Stimulated activated CD4-positive, alpha-beta T cell treated with anti-CD3 and anti-CD28 coated beads, Interleukin-4, amount 100 ng/mL, for 4 hours (primary cell): ENCODE measurements around the gene SMAD4.
"Not testable (repeated sequence)": the region's sequence is repeated elsewhere in the genome, so short reads cannot be mapped to it uniquely, and the experiment has no call there.

Experiments
- DNase-seq, 2 experiments: peaks; one replicate each; pipeline ENCODE4 v3.0.0-alpha.2; 2020

The SMAD4 gene

DNA sequence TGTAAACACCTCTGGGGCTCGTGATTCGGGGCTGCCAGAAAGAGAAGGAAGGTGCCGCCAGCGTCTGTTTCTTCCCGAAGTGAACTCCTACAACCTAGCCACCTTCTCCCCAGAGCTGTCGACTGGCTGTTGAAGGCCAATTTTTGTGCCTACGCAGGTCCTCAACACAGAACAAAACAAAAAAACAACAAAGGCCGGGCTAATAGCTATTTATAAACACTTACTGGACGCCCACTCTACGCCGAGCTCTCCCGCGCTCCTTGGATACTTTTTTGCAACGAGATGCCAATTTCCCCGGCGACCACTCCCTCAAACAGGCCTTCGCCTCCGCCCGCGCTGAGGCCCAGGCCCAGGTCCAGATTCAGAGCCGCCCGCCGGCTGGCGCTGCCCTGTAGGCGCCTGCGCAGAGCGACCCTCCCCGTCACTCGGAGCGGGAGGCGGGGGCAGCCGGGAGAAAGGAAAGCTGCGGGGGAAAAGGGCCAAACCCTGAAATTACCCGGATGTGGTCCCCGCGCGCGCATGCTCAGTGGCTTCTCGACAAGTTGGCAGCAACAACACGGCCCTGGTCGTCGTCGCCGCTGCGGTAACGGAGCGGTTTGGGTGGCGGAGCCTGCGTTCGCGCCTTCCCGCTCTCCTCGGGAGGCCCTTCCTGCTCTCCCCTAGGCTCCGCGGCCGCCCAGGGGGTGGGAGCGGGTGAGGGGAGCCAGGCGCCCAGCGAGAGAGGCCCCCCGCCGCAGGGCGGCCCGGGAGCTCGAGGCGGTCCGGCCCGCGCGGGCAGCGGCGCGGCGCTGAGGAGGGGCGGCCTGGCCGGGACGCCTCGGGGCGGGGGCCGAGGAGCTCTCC lies at the start of gene SMAD4:
Gene SMAD4, plus strand, starts transcription at position 520 of the 843 bp plus-strand sequence. CDS start 16,834 bp downstream, outside the sequence.
- DNase-seq = peak; percentile 96 to 99

DNA sequence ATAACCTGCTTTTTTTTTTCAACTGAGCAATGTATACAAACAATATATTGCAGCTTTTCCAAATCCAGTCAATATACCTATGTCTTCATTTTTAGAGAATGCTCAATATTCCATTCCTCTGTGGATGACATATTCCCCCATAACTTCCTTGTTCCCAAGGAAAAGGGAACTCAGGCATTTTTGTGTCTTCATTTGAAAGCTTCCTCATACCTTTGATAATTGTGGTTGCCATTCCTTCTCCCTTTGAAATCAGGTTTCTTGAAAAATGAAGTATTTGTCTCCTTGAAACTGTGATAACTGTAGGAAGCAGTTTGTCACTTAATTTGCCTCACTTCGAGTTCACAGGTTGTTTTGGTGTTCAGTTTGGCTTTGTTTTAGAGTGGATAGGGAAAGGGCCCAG lies 48.6 kb upstream of the SMAD4 start:
- no peak for DNase-seq

DNA sequence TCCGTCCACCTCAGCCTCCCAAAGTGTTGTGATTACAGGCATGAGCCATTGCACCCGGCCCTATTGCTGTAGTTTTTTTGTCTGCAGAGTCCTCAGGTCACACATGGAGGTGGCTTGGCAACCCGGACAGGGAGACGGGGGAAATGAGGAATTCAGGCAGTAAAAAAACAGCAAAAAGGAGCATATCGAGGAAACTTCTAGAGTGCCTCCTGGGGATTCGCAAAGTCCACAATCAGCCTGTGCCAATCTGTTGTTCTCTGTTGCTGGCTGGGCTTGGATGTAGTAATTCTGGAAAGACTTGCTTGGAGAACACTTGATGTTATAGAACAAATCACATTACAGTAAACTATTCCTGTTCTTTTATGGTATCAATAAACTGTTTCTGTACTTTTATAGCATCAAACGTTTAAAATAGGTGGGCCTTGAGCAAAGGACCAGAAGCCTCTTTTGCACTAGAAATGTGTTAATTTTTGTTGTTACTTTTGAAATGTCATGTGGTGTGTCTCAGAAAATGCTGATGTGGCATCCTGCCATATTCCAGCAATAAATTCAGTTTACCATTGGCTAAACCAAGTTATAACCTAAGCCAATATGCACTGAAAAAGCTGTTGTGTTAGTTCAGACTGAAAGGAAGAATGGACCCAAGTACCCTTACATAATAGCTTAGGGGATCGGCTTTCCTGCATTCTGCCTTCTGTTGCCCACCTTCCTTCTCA lies 47.8 kb upstream of the SMAD4 start:
- no peak for DNase-seq

DNA sequence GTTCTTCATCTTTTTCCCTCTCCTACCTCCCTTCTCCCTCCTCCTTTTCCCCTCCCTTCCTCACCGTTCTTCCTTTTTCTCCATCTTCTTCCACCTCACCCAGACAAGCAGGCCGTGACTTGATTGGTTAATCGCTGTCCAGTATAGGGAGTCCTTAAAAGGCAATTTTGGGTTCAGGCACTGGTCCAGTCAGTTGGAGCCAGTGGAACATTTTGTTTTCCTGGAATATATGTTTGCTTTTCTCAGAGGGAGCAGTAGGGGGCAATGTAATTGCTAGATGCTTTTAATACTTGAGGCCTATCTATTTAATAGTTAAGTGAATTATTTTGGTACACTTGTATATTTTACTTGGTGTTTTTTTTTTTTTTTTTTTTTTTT lies 47.2 kb upstream of the SMAD4 start:
- DNase-seq = no peak

DNA sequence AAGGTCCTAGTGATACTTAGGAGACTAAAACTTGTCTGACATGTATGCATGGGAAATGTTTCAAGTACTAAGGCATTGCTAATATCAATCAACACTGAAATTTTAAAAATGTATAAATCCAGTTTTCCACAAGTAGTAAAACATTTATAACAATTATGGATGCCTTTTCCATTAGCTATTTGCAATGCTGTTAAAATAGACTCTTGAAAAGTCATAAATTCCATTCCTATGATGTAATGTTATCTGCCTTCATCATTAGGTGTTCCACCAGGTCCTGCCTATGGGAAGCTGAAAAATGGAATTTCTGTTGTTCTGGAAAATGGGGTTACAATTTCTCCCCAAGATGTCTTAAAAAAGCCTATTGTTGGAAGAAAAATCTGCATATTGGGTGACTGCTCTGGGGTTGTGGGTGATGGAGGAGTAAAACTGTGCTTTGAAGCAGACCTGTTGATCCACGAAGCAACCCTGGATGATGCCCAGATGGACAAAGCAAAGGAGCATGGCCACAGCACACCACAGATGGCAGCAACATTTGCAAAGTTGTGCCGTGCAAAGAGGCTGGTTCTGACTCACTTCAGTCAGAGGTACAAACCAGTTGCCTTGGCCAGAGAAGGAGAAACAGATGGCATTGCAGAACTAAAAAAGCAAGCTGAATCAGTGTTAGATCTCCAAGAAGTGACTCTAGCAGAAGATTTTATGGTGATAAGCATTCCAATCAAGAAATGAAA lies 43.5 kb upstream of the SMAD4 start:
- no peak for DNase-seq

DNA sequence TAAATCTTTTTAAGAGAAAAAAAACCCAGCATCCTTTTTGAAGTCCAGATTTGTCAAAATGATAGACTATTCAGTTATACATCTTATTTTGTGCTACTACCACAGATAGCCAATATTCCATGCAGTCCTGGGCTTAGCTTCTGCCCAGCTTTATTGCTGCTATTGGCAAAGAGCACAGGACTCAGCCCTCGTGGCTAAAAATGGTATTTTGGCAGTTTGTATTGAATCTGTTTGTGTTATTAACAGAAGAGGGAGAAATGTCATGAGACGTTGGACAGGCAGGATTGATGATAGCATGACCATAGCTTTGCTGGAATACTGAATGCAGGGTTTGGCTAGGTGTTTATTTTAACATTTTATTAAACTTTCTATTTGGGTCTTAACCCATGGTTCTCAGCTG lies 42.8 kb upstream of the SMAD4 start:
- no peak for DNase-seq

DNA sequence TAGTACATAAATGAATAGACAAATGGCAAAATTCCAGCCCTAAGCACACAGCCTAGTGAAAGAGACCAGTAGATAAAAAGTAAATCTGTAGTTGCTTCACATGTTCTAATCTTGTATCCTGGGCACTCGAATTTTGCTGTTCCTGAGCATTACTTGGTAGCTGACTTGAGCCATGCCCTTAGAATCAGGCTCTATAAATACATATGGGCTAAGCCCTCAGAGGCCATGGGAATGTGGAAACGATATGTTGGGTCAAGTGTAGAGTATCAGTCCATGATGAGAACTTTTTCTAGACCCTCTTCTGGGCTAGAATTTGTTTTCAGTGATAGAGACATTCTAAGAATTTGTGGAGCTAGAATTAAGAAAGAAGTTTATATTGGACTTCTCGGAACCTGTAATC lies 40.3 kb upstream of the SMAD4 start:
- no peak for DNase-seq

DNA sequence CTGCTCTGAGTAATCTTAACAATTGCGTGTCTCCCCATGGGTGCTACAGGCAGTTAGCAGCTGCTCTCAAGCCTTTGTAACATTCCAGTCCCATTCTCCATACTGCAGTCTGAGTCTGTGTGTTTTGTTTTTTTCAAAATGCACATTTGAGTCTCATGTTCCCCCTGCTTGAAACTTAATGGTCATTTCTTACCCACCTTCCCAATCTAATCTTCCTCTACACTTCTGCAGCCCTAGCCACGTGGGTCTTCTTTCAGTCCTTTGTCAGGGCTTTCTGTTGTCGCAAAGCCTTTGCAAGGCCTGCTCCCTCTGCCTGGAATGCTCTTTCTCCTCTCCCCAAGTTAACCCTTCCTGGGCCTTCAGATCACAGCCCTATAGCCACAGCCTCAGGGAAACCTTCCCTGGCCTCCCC lies 37.7 kb upstream of the SMAD4 start:
- no peak for DNase-seq

DNA sequence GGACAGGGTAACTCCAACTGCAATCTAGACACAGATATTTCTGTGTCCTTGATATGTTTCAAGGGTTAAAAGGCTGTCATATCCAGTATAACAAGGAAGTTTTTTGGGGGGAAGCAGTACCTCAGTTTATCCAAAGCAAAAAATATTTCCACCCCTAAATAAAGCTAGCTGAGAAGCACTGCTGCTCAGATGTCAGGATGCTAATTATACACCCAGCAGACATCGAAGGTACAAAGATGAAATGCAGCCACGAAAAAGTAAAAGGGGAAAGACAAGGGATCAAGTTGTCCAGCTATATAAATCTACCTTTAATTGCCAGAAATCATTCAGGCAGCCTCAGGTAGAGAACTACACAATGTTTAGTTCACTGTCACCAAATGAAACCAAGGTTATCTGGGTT lies 36.0 kb upstream of the SMAD4 start:
- DNase-seq = no peak

DNA sequence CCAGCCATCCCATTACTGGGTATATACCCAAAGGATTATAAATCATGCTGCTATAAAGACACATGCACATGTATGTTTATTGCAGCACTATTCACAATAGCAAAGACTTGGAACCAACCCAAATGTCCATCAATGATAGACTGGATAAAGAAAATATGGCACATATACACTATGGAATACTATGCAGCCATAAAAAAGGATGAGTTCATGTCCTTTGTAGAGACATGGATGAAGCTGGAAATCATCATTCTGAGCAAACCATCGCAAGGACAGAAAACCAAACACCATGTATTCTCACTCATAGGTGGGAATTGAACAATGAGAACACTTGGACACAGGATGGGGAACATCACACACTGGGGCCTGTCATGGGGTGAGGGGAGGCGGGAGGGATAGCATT lies 26.8 kb upstream of the SMAD4 start:
- not testable (repeated sequence) for DNase-seq

DNA sequence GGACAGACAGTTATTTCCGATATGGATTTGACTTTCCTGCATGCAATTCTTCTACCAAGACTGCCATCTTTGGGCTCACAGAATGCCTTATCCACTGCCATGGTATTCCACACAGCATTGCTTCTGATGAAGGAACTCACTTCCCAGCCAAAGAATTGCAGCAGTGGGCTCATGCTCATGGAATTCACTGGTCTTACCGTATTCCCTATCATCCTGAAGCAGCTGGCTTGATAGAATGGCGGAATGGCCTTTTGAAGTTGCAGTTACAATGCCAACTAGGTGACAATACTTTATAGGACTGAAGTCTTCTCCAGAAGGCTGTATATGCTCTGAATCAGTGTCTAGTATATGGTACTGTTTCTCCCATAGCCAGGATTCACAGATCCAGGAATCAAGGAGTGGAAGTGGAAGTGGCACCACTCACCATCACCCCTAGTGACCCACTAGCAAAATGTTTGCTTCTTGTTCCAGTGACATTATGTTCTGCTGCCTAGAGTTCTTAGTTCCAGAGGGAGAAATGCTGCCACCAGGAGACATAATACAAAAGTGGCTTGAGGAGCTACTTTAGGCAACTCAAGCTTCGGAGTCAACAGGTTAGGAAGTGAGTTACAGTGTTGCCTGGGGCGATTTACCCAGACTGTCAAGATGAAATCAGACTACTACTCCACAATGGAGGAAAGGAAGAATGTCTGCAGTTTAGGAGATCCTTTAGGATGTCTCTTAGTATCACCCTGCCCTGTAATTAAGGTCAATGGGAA lies 23.8 kb upstream of the SMAD4 start:
- DNase-seq = no peak

DNA sequence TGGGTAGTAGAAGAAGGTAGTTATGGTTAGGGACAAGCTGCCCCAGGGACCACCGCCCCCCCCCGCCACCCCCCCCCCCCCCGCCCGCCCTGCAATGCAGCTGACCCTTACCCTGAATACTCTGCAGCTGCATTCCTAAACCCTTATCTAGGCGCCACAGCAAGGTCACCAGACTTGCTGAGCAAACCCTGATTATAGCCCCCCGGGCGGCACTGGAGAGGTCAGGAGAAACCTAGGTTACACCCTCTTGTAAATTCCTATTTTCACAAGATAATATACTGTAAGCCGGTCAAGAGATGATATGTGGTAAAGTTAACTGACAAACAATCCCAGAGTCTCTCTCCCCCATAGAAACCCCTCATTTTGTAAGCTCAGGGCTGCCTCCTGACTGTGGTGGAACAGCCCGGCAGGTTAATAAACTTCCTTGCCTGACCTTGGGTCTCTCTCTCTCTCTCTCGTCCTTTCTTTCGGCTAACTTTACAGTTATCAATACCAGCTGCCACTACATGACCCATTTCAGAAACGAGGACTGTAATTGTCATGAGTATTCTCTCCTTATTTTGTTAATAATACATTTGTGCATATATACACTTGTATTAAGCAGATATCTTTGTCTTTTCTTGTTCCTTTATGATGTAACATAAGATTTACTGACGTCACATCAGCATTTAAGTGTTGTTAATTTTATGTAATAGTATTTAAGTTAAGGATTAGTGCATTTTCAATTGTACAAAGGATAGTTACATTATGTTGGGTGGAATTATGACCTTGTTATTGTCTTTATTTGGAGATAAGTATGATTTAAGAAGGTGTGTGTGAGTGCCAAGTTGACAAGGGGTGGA lies 22.8 kb upstream of the SMAD4 start:
- no peak for DNase-seq

DNA sequence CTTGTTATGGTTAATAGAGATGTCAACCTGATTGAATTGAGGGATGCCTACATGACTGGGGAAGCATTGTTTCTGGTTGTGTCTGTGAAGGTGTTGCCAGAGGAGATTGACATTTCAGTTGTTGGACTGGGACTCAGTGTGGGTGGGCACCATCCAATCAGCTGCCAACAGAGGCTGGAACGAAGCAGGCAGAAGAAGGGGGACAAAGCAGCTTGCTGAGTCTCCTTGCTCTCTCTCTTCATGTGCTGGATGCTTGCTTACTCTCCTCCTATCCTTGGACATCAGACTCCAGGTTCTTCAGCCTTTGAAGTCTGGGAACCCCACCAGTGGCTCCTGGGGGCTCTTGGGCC lies 22.2 kb upstream of the SMAD4 start:
- DNase-seq = no peak

DNA sequence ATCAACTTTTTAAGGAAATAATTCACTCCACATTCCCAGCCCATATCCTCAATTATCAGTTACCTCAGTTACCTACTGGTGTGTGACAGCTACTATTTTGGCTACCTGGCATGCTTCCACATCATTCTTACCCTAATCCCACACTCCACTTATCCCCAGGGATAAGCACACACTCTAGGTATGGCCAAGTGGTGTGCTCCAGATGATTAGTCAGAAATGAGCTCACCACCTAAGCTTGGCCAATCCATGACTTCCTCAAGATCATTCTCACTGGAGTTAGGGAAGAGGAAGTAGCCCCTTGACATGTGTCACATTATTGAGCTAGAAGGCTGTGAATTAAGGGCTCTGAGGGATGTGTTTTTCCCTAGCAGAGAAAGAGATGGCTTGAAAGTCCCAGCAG lies 20.9 kb upstream of the SMAD4 start:
- DNase-seq = no peak

DNA sequence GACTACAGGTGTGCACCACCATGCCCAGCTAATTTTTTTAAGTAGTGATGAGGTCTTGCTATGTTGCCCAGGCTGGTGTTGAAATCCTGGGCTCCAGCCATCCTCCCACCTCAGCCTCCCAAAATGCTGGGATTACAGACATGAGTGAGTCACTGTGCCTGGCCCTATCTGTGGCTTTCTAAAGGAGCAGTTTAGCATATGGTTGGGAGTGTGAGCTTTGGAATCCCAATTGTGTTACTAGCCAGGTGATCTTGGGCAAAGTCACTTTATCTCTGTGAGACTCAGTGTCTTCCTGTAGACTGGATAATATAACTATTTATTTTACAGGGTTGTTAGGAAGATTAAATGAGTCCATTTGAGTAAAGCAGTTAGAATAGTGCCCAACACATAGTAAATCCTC lies 19.8 kb upstream of the SMAD4 start:
- no peak for DNase-seq

DNA sequence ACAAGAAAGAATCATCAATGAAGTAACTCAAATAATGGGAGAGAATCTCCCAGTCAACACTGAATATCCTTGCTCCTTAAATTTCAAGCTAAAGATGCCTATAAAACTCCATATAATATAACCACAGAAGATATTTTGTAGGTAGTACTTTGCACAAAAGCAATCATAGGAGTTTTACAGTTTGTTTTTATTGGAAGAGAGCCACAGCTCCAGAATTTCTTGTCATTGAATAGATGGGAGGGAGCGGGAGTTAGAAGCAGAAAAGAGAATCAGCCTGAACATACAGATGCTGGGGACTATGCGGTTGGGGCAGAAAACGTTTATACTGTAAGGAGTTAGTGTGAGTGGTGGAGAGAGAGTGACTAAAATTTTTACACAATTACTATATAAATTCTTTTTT lies 18.3 kb upstream of the SMAD4 start:
- DNase-seq = no peak

DNA sequence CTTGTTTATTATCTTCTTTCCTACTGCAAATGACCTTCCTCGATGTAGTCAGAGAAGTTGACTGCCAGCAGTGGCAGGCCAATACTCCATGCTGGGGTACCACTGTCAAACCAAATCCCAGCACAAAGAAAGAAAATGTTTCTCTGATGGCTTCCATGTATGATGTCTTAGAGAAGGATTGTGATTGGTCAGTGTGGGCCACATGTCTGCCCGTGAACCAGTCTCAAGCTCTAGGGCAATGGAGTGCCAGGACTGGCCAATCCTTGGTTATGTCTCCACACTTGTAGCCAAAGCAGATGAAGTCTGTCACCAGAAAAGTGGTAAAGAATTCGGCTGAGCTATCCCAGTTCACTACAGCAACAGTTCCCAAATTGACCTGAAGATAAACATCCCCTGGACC lies 17.6 kb upstream of the SMAD4 start:
- DNase-seq = no peak

DNA sequence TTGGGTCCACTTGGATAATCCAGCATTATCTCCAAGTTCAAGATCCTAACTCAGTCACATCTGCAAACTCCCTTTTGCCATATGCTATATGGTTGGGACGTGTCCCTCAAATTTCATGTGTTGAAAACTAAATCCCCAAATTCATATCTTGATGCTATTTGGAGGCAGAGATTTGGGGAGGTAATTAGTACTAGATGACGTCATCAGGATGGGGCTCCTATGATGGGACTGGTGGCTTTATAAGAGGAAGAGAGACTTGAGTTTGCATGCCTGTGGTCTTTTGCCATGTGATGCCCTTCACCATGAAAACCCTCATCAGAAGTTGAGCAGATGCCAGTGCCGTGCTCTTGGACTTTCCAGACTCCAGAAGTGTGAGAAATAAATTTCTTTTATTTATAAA lies 16.8 kb upstream of the SMAD4 start:
- no peak for DNase-seq

DNA sequence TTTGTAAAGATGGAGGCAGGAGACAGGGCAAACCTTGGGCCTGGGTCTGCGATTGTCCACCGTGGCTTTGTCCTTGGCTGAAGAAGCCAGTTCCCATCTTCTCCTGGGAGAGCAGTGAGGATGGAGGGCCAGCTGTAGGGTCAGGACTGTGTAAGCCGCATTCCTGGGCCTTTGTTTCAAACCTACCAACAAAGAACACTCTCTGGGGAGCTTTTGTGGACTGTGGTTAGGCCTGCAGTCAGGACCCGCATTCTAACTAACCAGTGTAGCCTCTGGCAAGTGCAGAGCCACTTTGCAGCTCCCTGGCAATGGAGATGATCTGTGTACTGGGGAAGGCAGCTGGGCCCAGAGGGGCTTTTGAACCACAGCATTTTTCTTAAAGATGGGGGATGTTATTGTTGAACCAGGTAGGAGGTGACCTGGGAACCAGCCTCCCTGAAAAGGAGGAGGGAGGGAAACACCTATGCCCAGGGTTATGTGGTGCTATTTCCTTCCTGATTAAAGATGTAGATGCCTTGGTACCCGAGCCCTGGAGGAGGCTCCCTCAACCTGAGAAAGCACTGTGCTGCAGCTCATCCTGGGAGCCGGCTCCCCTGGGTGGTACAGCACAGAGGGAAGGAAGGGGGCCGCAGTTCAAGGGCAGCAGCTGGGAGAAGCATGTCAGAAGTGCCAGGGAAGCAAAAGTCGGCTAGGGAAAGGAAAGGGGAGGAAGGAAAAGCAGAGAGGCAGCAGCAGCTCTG lies 12.7 kb upstream of the SMAD4 start:
- DNase-seq = no peak

DNA sequence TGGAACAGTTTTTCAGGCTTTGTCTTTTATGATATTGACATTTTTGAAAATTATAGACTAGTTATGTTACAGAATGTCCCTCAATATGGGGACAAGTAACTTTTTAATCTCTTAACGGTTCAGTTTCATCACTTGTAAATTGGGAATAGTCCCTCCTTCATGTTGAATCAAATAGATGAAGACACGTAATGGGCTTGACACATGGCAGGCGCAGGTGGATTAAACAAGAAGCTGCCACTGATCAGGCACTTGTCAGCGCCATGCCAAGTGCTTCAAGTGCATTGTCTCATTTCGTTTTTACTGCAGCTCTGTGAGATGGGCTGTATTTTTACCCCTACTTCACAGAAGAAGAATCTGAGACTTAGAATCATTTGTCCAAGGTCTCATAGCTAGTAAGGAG lies 9.5 kb upstream of the SMAD4 start:
- no peak for DNase-seq

DNA sequence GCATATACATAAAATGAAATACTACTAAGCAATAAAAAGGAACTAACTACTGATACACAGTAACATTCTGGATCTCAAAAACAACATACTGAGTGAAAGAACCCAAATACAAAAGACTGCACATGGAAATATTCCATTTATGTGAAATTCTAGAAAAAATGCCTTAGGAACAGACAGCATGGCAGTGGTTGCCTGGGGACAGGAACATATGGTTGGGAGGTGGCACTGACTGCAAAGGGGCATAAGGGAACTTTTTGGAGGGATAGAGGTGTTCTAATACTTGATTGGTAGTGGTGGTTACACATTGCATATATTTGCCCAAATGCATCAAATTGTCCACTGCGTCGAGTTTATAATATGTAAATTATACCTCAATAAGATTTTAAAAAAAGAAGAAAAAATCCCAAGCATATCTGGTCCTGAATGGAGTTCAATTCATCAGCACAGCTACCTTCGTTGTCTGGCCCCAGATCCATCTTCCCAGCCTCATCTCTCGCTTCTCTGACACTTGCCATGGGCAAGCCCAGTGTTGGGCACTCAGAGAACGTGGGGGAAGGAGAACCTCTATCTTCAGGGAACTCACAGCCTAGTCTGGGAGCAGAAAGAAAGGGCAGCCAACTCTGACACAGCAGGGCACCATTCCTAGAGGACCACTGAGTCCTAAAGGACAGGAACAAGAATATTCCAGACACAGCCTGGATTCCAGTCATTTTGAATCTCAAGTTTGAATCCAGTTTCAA lies 8.6 kb upstream of the SMAD4 start:
- no peak for DNase-seq
